ENCODE results near the gene RAB30.
A peak's percentile ranks its signal among the peaks of the same experiment; 100 is the strongest.

The RAB30 gene

GRCh38 chr11:83071567-83072349, at the start of gene RAB30:
TSS of gene RAB30 (minus strand) at chr11:83071897. CDS start at chr11:82997316, 74,581 bp downstream.
- peak; percentile 98 for DNase-seq

- DNase-seq, result no peak
Observed at GRCh38 chr11:83120327-83120726, 48.6 kb upstream of the RAB30 start.

GRCh38 chr11:83119216-83119615, 47.5 kb upstream of the RAB30 start:
- DNase-seq, result no peak

GRCh38 chr11:83118814-83119213, 47.1 kb upstream of the RAB30 start:
- no peak for DNase-seq

GRCh38 chr11:83116015-83116641, 44.4 kb upstream of the RAB30 start:
- DNase-seq, result no peak

GRCh38 chr11:83115551-83115950, 43.9 kb upstream of the RAB30 start:
- no peak for DNase-seq

- DNase-seq, result no peak
Observed at GRCh38 chr11:83115026-83115425, 43.3 kb upstream of the RAB30 start.

GRCh38 chr11:83112886-83113285, 41.2 kb upstream of the RAB30 start:
- no peak for DNase-seq

- DNase-seq, result no peak
Observed at GRCh38 chr11:83105168-83105567, 33.5 kb upstream of the RAB30 start.

- DNase-seq, result no peak
Observed at GRCh38 chr11:83102834-83103233, 31.1 kb upstream of the RAB30 start.

GRCh38 chr11:83097429-83098075, 25.9 kb upstream of the RAB30 start:
- no peak for DNase-seq

- DNase-seq, result no peak
Observed at GRCh38 chr11:83093634-83094033, 21.9 kb upstream of the RAB30 start.

GRCh38 chr11:83092488-83093384, 21.0 kb upstream of the RAB30 start:
- no peak for DNase-seq

GRCh38 chr11:83088965-83089364, 17.3 kb upstream of the RAB30 start:
- no peak for DNase-seq

GRCh38 chr11:83087035-83087434, 15.3 kb upstream of the RAB30 start:
- no peak for DNase-seq

- no peak for DNase-seq
Observed at GRCh38 chr11:83079820-83080219, 8.1 kb upstream of the RAB30 start.

- no peak for DNase-seq
Observed at GRCh38 chr11:83078269-83078668, 6.6 kb upstream of the RAB30 start.

GRCh38 chr11:83073884-83074283, 2.2 kb upstream of the RAB30 start:
- no peak for DNase-seq

GRCh38 chr11:83073258-83073657, 1.6 kb upstream of the RAB30 start:
- DNase-seq, result no peak

GRCh38 chr11:83072350-83073242, 899 bp upstream of the RAB30 start:
- DNase-seq, result no peak

GRCh38 chr11:83070731-83071566, 748 bp downstream of the RAB30 start:
- DNase-seq, result peak in 1 of 2 donors; percentile 43

Measured in CD4-positive, alpha-beta T cell treated with Interleukin-4 for 1 hour (primary cell).